ENCODE measurements around the gene ADGRL4.
"Not testable (repeated sequence)": the region's sequence is repeated elsewhere in the genome, so short reads cannot be mapped to it uniquely, and the experiment has no call there.

ADGRL4 gene

GRCh38 chr1:79006564-79006963 lies at the start of gene ADGRL4:
Gene ADGRL4, minus strand, starts transcription at chr1:79006730. Its CDS starts 76 bp downstream, at chr1:79006654.
- DNase-seq: no peak

GRCh38 chr1:79055856-79056255 lies 49.3 kb upstream of the ADGRL4 start:
- no peak for DNase-seq

- DNase-seq: peak; percentile 6
Measured at GRCh38 chr1:79052829-79053449, 46.4 kb upstream of the ADGRL4 start.

GRCh38 chr1:79044974-79045650 lies 38.6 kb upstream of the ADGRL4 start:
- no peak for DNase-seq

- DNase-seq: no peak
Measured at GRCh38 chr1:79043506-79043905, 37.0 kb upstream of the ADGRL4 start.

- DNase-seq: no peak
Measured at GRCh38 chr1:79042539-79042938, 36.0 kb upstream of the ADGRL4 start.

- peak; percentile 76 for DNase-seq
Measured at GRCh38 chr1:79042117-79042516, 35.6 kb upstream of the ADGRL4 start.

GRCh38 chr1:79041666-79042065 lies 35.1 kb upstream of the ADGRL4 start:
- peak; percentile 11 for DNase-seq

- DNase-seq: peak; percentile 9
Measured at GRCh38 chr1:79040424-79041082, 34.0 kb upstream of the ADGRL4 start.

GRCh38 chr1:79037085-79037484 lies 30.6 kb upstream of the ADGRL4 start:
- no peak for DNase-seq

- DNase-seq: no peak
Measured at GRCh38 chr1:79012500-79012899, 6.0 kb upstream of the ADGRL4 start.

- DNase-seq: no peak
Measured at GRCh38 chr1:79010589-79010988, 4.1 kb upstream of the ADGRL4 start.

GRCh38 chr1:79005945-79006344 lies 585 bp downstream of the ADGRL4 start:
- no peak for DNase-seq

GRCh38 chr1:79004916-79005315 lies 1.6 kb downstream of the ADGRL4 start:
- DNase-seq: no peak

GRCh38 chr1:78996791-78997190 lies 9.7 kb downstream of the ADGRL4 start:
- no peak for DNase-seq

- DNase-seq: no peak
Measured at GRCh38 chr1:78987042-78987441, 19.5 kb downstream of the ADGRL4 start.

- no peak for DNase-seq
Measured at GRCh38 chr1:78980511-78980910, 26.0 kb downstream of the ADGRL4 start.

GRCh38 chr1:78972723-78973122 lies 33.8 kb downstream of the ADGRL4 start:
- no peak for DNase-seq

- not testable (repeated sequence) for DNase-seq
Measured at GRCh38 chr1:78967091-78967490, 39.4 kb downstream of the ADGRL4 start.

GRCh38 chr1:78958711-78959110 lies 47.8 kb downstream of the ADGRL4 start:
- no peak for DNase-seq

GRCh38 chr1:78950826-78951225 lies 55.7 kb downstream of the ADGRL4 start:
- no peak for DNase-seq

- no peak for DNase-seq
Measured at GRCh38 chr1:78949227-78949626, 57.3 kb downstream of the ADGRL4 start.

- no peak for DNase-seq
Measured at GRCh38 chr1:78919150-78919549, 87.4 kb downstream of the ADGRL4 start.

- DNase-seq: peak; percentile 43
Measured at GRCh38 chr1:78918157-78918556, 88.4 kb downstream of the ADGRL4 start.
